DND-41 (cell line): Measurements from ENCODE around the gene SFTA2.

Source experiments
- ATAC-seq: fragments of 200-7000 bp; cut with Tn5 transposase; 3 replicates; pipeline ENCODE4 v1.9.1; 2021; ENCODE audit warnings: low read depth; ENCODE audit not compliant: insufficient read depth
- DNase-seq: peaks from one replicate; pipeline ENCODE4 v3.0.0-alpha.2; 2020
- H2AFZ ChIP-seq: 2 replicates; pipeline ENCODE4 v1.6.0; 2012; ENCODE audit warnings: low read depth, low read length
- H3K27ac ChIP-seq: 2 replicates; pipeline ENCODE4 v1.5.1; 2012; ENCODE audit warnings: low read length, inconsistent platforms
- H3K27me3 ChIP-seq: fragments of 200-600 bp; sonication (generic); 2 replicates; pipeline ENCODE4 v1.6.0; 2012; ENCODE audit warnings: low read length, mild to moderate bottlenecking, inconsistent platforms; ENCODE audit not compliant: insufficient read depth, poor library complexity
- H3K36me3 ChIP-seq: 2 replicates; pipeline ENCODE4 v1.5.1; 2012; ENCODE audit warnings: low read length, inconsistent platforms; ENCODE audit not compliant: insufficient read depth
- H3K4me1 ChIP-seq: 2 replicates; pipeline ENCODE4 v1.5.1; 2012; ENCODE audit warnings: mild to moderate bottlenecking, low read length; ENCODE audit not compliant: insufficient read depth
- H3K4me2 ChIP-seq: 2 replicates; pipeline ENCODE4 v1.6.0; 2012; ENCODE audit warnings: mild to moderate bottlenecking, moderate library complexity, low read length, inconsistent platforms; ENCODE audit not compliant: insufficient read depth
- H3K4me3 ChIP-seq, 2 experiments: fragments of 200-600 bp in 1 of 2; shearing (Covaris generic) in 1 of 2; 2 replicates each; pipeline ENCODE4 v1.5.1; 2012 to 2016; ENCODE audit warnings: inconsistent platforms in 2 of 2, low read length in 2 of 2, mild to moderate bottlenecking in 2 of 2, low read depth in 1 of 2, moderate library complexity in 1 of 2
- H3K79me2 ChIP-seq: 2 replicates; pipeline ENCODE4 v1.6.0; 2012; ENCODE audit warnings: low read length, inconsistent platforms; ENCODE audit not compliant: insufficient read depth
- H3K9ac ChIP-seq: 2 replicates; pipeline ENCODE4 v1.6.0; 2012; ENCODE audit warnings: low read depth, mild to moderate bottlenecking, inconsistent platforms, low read length, moderate library complexity
- H3K9me3 ChIP-seq: 2 replicates; pipeline ENCODE4 v1.5.1; 2012; ENCODE audit warnings: low read length, moderate library complexity, mild to moderate bottlenecking, inconsistent platforms; ENCODE audit not compliant: insufficient read depth, severe bottlenecking
- H4K20me1 ChIP-seq: 2 replicates; pipeline ENCODE4 v1.6.0; 2012; ENCODE audit warnings: low read length; ENCODE audit not compliant: insufficient read depth
- EZH2 ChIP-seq: IDR thresholded peaks from 3 replicates; pipeline ENCODE4 v1.6.1; 2012; ENCODE audit warnings: borderline replicate concordance, low read depth, mild to moderate bottlenecking, moderate library complexity, low read length, inconsistent platforms; ENCODE audit not compliant: severe bottlenecking
- TF ChIP-seq, protein P1 (sequence below): IDR thresholded peaks from 2 replicates; pipeline ENCODE4 v1.5.1; 2012; ENCODE audit warnings: borderline replicate concordance, low read length, moderate library complexity, mild to moderate bottlenecking; ENCODE audit not compliant: poor library complexity, severe bottlenecking; ENCODE audit errors: extremely low read depth

The SFTA2 gene

DNA sequence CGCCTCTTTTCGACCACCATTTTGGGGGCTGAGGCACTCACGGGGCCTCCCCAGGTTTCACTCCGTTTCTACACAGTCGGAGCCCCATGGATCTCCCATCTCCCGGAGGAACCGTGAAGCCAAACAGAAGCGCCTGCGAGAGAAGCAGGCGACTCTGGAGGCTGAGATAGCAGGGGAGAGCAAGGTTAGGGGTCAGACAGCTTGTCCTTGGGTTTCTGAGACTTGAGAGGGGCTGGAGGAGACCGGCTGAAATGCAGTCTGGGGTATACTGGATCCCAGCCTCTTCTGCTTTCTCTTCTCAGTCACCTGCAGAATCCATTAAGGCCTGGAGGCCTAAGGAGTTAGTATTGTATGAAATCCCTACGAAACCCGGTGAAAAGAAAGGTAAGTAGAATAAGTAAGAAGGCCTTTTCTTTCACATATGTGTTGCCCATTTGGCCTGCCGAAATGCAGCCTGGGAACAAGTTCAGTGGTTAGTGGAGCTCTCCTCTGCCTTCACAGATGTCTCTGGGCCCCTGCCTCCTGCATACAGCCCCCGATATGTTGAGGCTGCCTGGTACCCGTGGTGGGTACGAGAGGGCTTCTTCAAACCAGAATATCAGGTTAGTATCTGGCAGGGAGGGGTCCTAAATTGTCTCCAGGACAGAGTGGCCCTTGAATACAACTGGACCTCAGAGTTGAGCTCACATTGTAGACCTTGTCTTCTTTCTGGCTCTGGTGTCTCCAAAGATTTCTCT lies 16.9 kb downstream of the SFTA2 start:
- DNase-seq: peak; percentile 40
- peaks cover 46% of the 10 kb centered on the region for H3K4me1 ChIP-seq
- TF ChIP-seq EZH2: no peak
- TF ChIP-seq, protein P1, sequence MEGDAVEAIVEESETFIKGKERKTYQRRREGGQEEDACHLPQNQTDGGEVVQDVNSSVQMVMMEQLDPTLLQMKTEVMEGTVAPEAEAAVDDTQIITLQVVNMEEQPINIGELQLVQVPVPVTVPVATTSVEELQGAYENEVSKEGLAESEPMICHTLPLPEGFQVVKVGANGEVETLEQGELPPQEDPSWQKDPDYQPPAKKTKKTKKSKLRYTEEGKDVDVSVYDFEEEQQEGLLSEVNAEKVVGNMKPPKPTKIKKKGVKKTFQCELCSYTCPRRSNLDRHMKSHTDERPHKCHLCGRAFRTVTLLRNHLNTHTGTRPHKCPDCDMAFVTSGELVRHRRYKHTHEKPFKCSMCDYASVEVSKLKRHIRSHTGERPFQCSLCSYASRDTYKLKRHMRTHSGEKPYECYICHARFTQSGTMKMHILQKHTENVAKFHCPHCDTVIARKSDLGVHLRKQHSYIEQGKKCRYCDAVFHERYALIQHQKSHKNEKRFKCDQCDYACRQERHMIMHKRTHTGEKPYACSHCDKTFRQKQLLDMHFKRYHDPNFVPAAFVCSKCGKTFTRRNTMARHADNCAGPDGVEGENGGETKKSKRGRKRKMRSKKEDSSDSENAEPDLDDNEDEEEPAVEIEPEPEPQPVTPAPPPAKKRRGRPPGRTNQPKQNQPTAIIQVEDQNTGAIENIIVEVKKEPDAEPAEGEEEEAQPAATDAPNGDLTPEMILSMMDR: no peak
- H3K9me3 ChIP-seq: no peaks in the 10 kb centered on the region
- ATAC-seq: peak; percentile 10
- H3K9ac ChIP-seq: peak overlapping the region; percentile 82
- H3K27ac ChIP-seq: peak overlapping the region; percentile 81
- no peaks in the 10 kb centered on the region for H4K20me1 ChIP-seq
- H2AFZ ChIP-seq: peak overlapping the region; percentile 62
- peak overlapping the region; percentile 90 for H3K4me2 ChIP-seq
- no peaks in the 10 kb centered on the region for H3K27me3 ChIP-seq
- peak overlapping the region; percentile 44 to 76 for H3K4me3 ChIP-seq
- H3K36me3 ChIP-seq: peaks cover 75% of the 10 kb centered on the region
- peaks cover 36% of the 10 kb centered on the region for H3K79me2 ChIP-seq

DNA sequence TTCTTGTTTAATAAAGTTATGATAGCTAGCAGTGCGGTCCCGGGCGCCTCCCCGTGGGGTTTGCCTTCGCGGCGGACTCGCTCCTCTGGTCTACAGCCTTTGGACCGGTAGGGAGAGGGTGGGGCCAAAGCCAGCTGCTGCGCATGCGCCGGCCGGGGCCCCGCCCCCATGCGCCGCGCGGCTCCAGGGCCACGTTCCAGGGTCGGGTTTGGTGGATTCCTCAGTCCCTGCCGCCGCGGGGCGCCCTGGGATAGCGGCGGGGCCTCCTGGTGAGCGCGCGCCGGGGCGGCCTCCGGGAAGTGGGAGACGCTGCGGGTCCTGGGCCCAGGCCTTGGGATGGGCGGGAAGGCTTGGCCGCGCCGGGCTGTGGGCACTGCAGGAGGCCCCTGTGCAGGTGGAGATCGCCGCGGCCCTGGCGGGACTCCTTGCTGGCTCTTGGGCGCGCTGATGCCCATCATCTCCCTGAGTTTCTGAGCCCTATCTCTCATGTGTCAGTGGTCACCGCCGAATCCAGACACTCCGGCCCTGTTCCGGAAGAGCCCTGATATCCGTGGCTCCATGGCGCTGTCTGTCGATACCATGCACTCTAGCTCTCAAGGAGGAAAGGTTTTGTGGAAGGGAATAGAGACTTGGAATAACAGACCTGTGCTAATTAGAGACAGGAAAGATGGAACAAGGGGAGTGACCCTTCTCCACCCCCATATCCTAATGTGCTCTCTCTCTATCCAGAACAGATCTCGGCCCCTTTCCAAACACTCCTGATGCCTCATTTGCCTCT lies 17.7 kb downstream of the SFTA2 start, which contains the start of gene VARS2:
Gene VARS2 (plus strand): TSS at position 163 of the 778 bp plus-strand sequence. CDS start 599 bp downstream, at position 762.
- H3K9ac ChIP-seq: peak within 1 kb of the TSS; percentile 82
- peak within 1 kb of the TSS; percentile 44 to 76 for H3K4me3 ChIP-seq
- peak within 1 kb of the TSS; percentile 81 for H3K27ac ChIP-seq
- H3K36me3 ChIP-seq: peaks cover 77% of the 10 kb centered on the region
- TF ChIP-seq EZH2: no peak
- TF ChIP-seq, protein P1: peak; percentile 50
- H2AFZ ChIP-seq: peak within 1 kb of the TSS; percentile 62
- H3K4me2 ChIP-seq: peak within 1 kb of the TSS; percentile 90
- H3K27me3 ChIP-seq: no peaks in the 10 kb centered on the region
- H4K20me1 ChIP-seq: no peaks in the 10 kb centered on the region
- DNase-seq (peak; percentile 90), ATAC-seq (peak; percentile 92)
- H3K79me2 ChIP-seq: peaks cover 43% of the 10 kb centered on the region
- H3K9me3 ChIP-seq: no peaks in the 10 kb centered on the region
- H3K4me1 ChIP-seq: peaks cover 53% of the 10 kb centered on the region

DNA sequence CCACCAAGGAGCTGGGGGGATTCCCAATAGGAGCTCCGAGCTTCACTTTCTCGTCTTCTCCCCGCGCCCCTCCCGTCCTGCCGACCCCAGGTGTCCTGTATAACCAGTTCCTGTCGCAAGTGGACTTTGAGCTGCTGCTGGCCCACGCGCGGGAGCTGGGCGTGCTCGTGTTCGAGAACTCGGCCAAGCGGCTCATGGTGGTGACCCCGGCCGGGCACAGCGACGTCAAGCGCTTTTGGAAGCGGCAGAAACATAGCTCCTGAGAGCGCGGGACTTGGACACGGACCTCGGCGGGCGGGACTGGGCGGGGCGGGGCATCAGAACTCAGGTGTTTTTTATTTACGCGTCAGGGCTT lies 18.3 kb downstream of the SFTA2 start:
- H3K9ac ChIP-seq: peak overlapping the region; percentile 82
- H4K20me1 ChIP-seq: no peaks in the 10 kb centered on the region
- H3K27me3 ChIP-seq: no peaks in the 10 kb centered on the region
- H3K27ac ChIP-seq: peak overlapping the region; percentile 81
- H3K4me2 ChIP-seq: peak overlapping the region; percentile 90
- no peaks in the 10 kb centered on the region for H3K9me3 ChIP-seq
- peaks cover 75% of the 10 kb centered on the region for H3K36me3 ChIP-seq
- TF ChIP-seq, protein P1: no peak
- no peak for TF ChIP-seq EZH2
- DNase-seq: no peak
- H3K4me3 ChIP-seq: peak overlapping the region in 1 of 2 experiments; percentile 76; a peak in 3 of 4 replicates
- peaks cover 59% of the 10 kb centered on the region for H3K4me1 ChIP-seq
- ATAC-seq: no peak
- peaks cover 49% of the 10 kb centered on the region for H3K79me2 ChIP-seq
- H2AFZ ChIP-seq: peak overlapping the region; percentile 62
